PC-3 (cell line): ENCODE results near the gene FUT1. TPM values are rescaled to one million over a fixed set of nuclear protein-coding genes. Genes with fewer than 3 reads are reported as not detected.

Experiments used
- ATAC-seq: fragments of 200-7000 bp; cut with Tn5 transposase; 2 replicates; pipeline ENCODE4 v1.9.1; 2020; ENCODE audit warnings: mild to moderate bottlenecking, moderate library complexity
- BruUV-seq: library from RNA; stranded (reverse); fragments of 400-500 nt; replicated peaks from 2 replicates; lab custom pipeline; 2021; lab: Mats Ljungman, UMichigan
- CTCF ChIA-PET: fragments of 300-600 bp; sonication (Branson Sonifier 250); formaldehyde crosslinking; loops from one replicate; lab custom pipeline; 2022; ENCODE audit warnings: antibody characterized with exemption; lab: Charles Lee
- POLR2A ChIA-PET: fragments of 300-600 bp; sonication (Branson Sonifier 250); formaldehyde crosslinking; loops from one replicate; lab custom pipeline; 2022; ENCODE audit warnings: antibody characterized with exemption; ENCODE audit not compliant: unreplicated experiment; lab: Charles Lee
- DNase-seq: peaks from one replicate; pipeline ENCODE4 v3.0.0-alpha.2; 2015
- H2AFZ ChIP-seq: fragments of 300-600 bp; sonication (generic); 2 replicates; pipeline ENCODE4 v1.6.0; 2016; ENCODE audit warnings: antibody characterized with exemption, low read length
- H3F3A ChIP-seq: fragments of 300-600 bp; sonication (generic); one replicate; pipeline ENCODE4 v1.6.0; 2017; ENCODE audit warnings: antibody characterized with exemption, low read length, control low read depth, mild to moderate bottlenecking; ENCODE audit not compliant: unreplicated experiment
- H3K27ac ChIP-seq: fragments of 300-600 bp; sonication (generic); 2 replicates; pipeline ENCODE4 v1.5.1; 2016; ENCODE audit warnings: mild to moderate bottlenecking, low read length
- H3K27me3 ChIP-seq: fragments of 300-600 bp; sonication (generic); 2 replicates; pipeline ENCODE4 v1.6.1; 2016; ENCODE audit warnings: low read length, mixed read lengths
- H3K36me3 ChIP-seq: fragments of 300-600 bp; sonication (generic); 2 replicates; pipeline ENCODE4 v1.6.1; 2016; ENCODE audit warnings: low read depth, mixed run types, low read length, mixed read lengths
- H3K4me1 ChIP-seq: fragments of 300-600 bp; sonication (generic); 2 replicates; pipeline ENCODE4 v1.5.1; 2016; ENCODE audit warnings: low read length; ENCODE audit not compliant: insufficient read depth
- H3K4me2 ChIP-seq: fragments of 300-600 bp; sonication (generic); 2 replicates; pipeline ENCODE4 v1.6.0; 2016; ENCODE audit warnings: low read length
- H3K4me3 ChIP-seq: fragments of 300-600 bp; sonication (generic); 2 replicates; pipeline ENCODE4 v1.5.1; 2016; ENCODE audit warnings: mild to moderate bottlenecking, low read length, mixed read lengths
- H3K79me2 ChIP-seq: fragments of 300-600 bp; sonication (generic); 2 replicates; pipeline ENCODE4 v1.6.1; 2017; ENCODE audit warnings: low read length, mixed read lengths
- H3K9ac ChIP-seq: fragments of 300-600 bp; sonication (generic); 2 replicates; pipeline ENCODE4 v1.6.0; 2016; ENCODE audit warnings: mild to moderate bottlenecking, low read length
- H3K9me2 ChIP-seq: fragments of 300-600 bp; sonication (generic); replicated peaks from 2 replicates; pipeline ENCODE4 v1.6.1; 2016; ENCODE audit warnings: mixed run types, low read length, mixed read lengths
- H3K9me3 ChIP-seq: fragments of 300-600 bp; sonication (generic); 2 replicates; pipeline ENCODE4 v1.6.1; 2016; ENCODE audit warnings: low read length, mixed read lengths
- H4K20me1 ChIP-seq: fragments of 300-600 bp; sonication (generic); 2 replicates; pipeline ENCODE4 v1.6.1; 2016; ENCODE audit warnings: low read length, mixed read lengths
- CTCF ChIP-seq: fragments of 300-600 bp; sonication (generic); conservative IDR thresholded peaks from 2 replicates; pipeline ENCODE4 v1.5.1; 2017; ENCODE audit warnings: antibody characterized with exemption, low read depth, mild to moderate bottlenecking, low read length
- EZH2 ChIP-seq: fragments of 300-600 bp; sonication (generic); IDR thresholded peaks from one replicate; pipeline ENCODE4 v1.6.1; 2017; ENCODE audit warnings: antibody characterized with exemption, mild to moderate bottlenecking, low read length; ENCODE audit not compliant: unreplicated experiment
- EZH2phosphoT487 ChIP-seq: fragments of 300-600 bp; sonication (generic); IDR thresholded peaks from 2 replicates; pipeline ENCODE4 v1.6.1; 2018; ENCODE audit warnings: mild to moderate bottlenecking, antibody characterized with exemption, low read length, borderline replicate concordance
- intact Hi-C: fragments of 100-400 bp; cut with micrococcal nuclease; formaldehyde crosslinking; loops from 2 replicates; pipeline ENCODE4 v1.9.0; 2023
- total RNA-seq: library from RNA; depleted of rRNA; stranded (reverse); fragments of >200 nt; gene quantifications from 2 replicates; pipeline ENCODE4 v1.2.3, GENCODE V29; 2014

Gene FUT1
- total RNA-seq, 1 experiment from 2014 or later, result 4.6 TPM

DNA sequence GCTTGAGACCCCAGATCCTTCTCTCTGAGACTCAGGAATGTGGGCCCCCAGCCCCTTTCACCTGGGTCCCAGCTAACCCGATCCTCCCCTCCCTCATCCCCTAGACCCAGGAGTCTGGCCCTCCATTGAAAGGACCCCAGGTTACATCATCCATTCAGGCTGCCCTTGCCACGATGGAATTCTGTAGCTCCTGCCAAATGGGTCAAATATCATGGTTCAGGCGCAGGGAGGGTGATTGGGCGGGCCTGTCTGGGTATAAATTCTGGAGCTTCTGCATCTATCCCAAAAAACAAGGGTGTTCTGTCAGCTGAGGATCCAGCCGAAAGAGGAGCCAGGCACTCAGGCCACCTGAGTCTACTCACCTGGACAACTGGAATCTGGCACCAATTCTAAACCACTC is 3.3 kb upstream of the FUT1 start:
- H3F3A ChIP-seq, result no peaks in the 10 kb centered on the region
- no peak overlapping the region for H3K4me3 ChIP-seq
- peaks cover 10% of the 10 kb centered on the region for H3K4me1 ChIP-seq
- no peak for DNase-seq
- POLR2A ChIA-PET, result no interaction called here
- peaks cover 15% of the 10 kb centered on the region for H3K79me2 ChIP-seq
- no peaks in the 10 kb centered on the region for H3K36me3 ChIP-seq
- H3K9me3 ChIP-seq, result no peaks in the 10 kb centered on the region
- no peak overlapping the region for H3K27ac ChIP-seq
- H3K4me2 ChIP-seq, result no peak overlapping the region
- no peak overlapping the region for H2AFZ ChIP-seq
- intact Hi-C loops, result no loop called here
- CTCF ChIA-PET, result no interaction called here
- ATAC-seq, result no peak
- no peak for TF ChIP-seq EZH2phosphoT487
- no peak for TF ChIP-seq EZH2
- TF ChIP-seq CTCF, result no peak
- H3K9ac ChIP-seq, result no peak overlapping the region
- no TSS peak for BruUV-seq
- no peaks in the 10 kb centered on the region for H4K20me1 ChIP-seq
- no peaks in the 10 kb centered on the region for H3K27me3 ChIP-seq
- no peaks in the 10 kb centered on the region for H3K9me2 ChIP-seq

- no peak within 1 kb of the TSS for H2AFZ ChIP-seq
- DNase-seq, result no peak
- H3K36me3 ChIP-seq, result no peaks in the 10 kb centered on the region; the same call in 1 of the 2 replicates
- no peak within 1 kb of the TSS for H3K27ac ChIP-seq
- peaks cover 5% of the 10 kb centered on the region; the same call in 1 of the 2 replicates for H3K4me1 ChIP-seq
- no peak for ATAC-seq
- no TSS peak for BruUV-seq
- TF ChIP-seq EZH2 (no peak), EZH2phosphoT487 (no peak), CTCF (no peak)
- CTCF ChIA-PET, result no interaction called here
- no peaks in the 10 kb centered on the region for H3K27me3 ChIP-seq
- POLR2A ChIA-PET, result no interaction called here
- no peaks in the 10 kb centered on the region for H3K9me2 ChIP-seq
- H3F3A ChIP-seq, result no peaks in the 10 kb centered on the region
- intact Hi-C loops, result no loop called here
- no peaks in the 10 kb centered on the region for H4K20me1 ChIP-seq
- H3K9me3 ChIP-seq, result no peaks in the 10 kb centered on the region
- H3K4me3 ChIP-seq, result no peak within 1 kb of the TSS
- peaks cover 21% of the 10 kb centered on the region for H3K79me2 ChIP-seq
- H3K4me2 ChIP-seq, result no peak within 1 kb of the TSS
- no peak within 1 kb of the TSS for H3K9ac ChIP-seq
Observed at GRCh38 chr19:48755084-48755641, 2.7 kb upstream of the FUT1 start, which contains the start of gene FGF21. TSS of gene FGF21 (plus strand) at chr19:48755524. CDS start at chr19:48756237, 713 bp downstream.

DNA sequence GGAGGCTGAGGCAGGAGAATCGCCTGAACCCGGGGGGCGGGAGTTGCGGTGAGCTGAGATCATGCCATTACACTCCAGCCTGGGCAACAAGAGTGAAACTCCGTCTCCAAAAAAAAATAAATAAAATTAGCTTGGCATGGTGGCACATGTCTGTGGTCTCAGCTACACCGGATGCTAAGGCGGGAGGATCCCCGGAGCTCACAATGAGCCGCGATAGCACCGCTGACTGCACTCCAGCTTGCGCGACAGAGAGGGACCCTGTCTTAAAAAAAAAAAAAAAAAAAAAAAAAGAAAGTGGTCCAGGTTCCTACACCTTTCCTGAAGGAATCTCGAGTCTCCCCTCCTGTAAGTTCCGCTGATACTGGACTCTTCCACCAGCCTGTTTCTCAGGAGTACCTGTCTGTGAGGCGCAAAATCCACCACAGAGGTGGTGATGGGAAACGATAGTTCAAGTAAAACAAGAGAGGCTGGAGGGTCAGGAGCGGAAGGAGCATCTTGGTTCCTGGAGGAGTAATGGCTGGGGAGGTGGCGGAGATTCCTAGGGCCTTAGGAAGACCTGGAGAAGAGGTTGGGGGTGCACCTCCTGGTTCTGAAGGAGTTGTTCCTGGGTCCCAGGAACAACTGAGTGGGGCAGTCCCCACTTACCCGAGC is 471 bp downstream of the FUT1 start:
- intact Hi-C loops, result no loop called here
- H3K9ac ChIP-seq, result peak overlapping the region; percentile 64

More for the DNA sequence above, 471 bp downstream of the FUT1 start:
- Histone ChIP-seq H3K27ac (peak overlapping the region; percentile 31), H3K27me3 (no peaks in the 10 kb centered on the region), H3K4me3 (peak overlapping the region; percentile 95), H3K4me2 (peak overlapping the region; percentile 95), H4K20me1 (no peaks in the 10 kb centered on the region), H2AFZ (peak overlapping the region; percentile 86), H3K4me1 (peaks cover 5% of the 10 kb centered on the region; the same call in 1 of the 2 replicates), H3K79me2 (peaks cover 28% of the 10 kb centered on the region), H3K9me2 (no peaks in the 10 kb centered on the region), H3F3A (no peaks in the 10 kb centered on the region), H3K9me3 (no peaks in the 10 kb centered on the region), H3K36me3 (no peaks in the 10 kb centered on the region; the same call in 1 of the 2 replicates)
- POLR2A ChIA-PET, result no interaction called here
- BruUV-seq, result TSS peak; percentile 84
- CTCF ChIA-PET, result no interaction called here
- no peak for TF ChIP-seq EZH2phosphoT487
- no peak for TF ChIP-seq EZH2
- TF ChIP-seq CTCF, result no peak
- ATAC-seq (peak; percentile 26), DNase-seq (peak; percentile 20)
